ENCODE results near the gene UNK. TPM values are rescaled to one million over a fixed set of nuclear protein-coding genes. Genes with fewer than 3 reads are reported as not detected.
A peak's percentile ranks its signal among the peaks of the same experiment; 100 is the strongest.

Gene UNK
- total and polyA plus RNA-seq, 9 of the 15 experiments (the other 6 are each of a cell fraction or from before 2014, with no cell fraction given) = 12.8 to 38.6 (median 24.8) TPM

DNA sequence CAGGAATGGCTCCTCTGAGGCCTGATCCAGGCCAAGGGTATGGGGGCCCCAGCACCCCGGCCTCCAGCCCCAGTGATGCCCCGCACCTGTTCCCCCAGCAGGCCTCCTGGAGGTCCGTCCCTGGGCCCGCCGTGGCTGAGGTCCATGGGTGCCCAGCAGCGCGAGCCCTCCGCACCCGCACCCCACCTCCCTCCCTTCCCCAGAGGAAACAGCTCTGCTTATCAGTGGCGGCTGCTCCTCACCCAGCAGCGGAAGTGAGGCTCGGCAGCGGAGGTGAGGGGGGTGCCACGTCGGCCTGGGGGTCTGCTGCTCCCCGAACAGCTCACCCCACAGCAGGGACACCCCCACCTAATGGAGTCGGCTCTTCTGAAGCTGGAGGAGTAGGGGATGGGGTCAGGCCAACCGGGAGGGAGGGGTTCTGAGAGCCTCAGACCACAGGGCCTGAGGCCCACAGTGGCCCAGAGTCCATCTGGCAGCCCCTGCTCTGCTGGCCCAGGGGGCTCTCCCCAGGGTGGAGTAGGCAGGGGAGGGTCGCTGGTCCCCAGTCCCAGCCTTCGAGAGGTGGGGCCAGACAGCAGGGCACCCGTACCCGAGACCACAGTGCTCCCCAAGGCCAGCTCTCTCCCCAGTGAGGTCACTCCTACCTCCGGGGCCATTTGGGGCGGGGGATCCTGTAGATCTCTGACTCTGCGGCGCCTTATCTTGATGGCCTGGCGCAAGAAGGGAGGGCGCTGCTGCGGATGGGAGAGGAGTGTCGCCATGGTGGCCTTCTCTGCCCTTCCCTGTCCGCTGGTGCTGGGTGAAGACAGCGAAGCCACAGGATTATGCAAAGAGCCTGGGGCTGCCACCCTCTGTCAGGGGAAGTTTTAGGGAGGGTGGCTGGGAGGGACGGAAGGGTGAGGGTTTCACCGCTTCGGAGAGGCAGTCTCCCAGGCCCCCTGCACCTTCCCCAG is 59.2 kb downstream of the UNK start, which contains the start of gene UNC13D (continued):
- TF ChIP-seq, protein P1, sequence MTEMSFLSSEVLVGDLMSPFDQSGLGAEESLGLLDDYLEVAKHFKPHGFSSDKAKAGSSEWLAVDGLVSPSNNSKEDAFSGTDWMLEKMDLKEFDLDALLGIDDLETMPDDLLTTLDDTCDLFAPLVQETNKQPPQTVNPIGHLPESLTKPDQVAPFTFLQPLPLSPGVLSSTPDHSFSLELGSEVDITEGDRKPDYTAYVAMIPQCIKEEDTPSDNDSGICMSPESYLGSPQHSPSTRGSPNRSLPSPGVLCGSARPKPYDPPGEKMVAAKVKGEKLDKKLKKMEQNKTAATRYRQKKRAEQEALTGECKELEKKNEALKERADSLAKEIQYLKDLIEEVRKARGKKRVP (CRISPR knock-in tag; IDR thresholded peaks at IDR 0.05) = no peak; the same call in 1 of the 2 replicates
- no peak for TF ChIP-seq MYBL2 (IDR thresholded peaks at IDR 0.05; ENCODE audit: low read depth)
- TF ChIP-seq MYBL2 (CRISPR knock-in tag; IDR thresholded peaks at IDR 0.05; ENCODE audit: borderline replicate concordance) = no peak
- 0 out of 2 replicates have a peak, but pooled peaks have one; percentile 39 for TF ChIP-seq MEF2D (tag; conservative IDR thresholded peaks at IDR 0.05; ENCODE audit: low read depth)
- TF ChIP-seq, protein P2, sequence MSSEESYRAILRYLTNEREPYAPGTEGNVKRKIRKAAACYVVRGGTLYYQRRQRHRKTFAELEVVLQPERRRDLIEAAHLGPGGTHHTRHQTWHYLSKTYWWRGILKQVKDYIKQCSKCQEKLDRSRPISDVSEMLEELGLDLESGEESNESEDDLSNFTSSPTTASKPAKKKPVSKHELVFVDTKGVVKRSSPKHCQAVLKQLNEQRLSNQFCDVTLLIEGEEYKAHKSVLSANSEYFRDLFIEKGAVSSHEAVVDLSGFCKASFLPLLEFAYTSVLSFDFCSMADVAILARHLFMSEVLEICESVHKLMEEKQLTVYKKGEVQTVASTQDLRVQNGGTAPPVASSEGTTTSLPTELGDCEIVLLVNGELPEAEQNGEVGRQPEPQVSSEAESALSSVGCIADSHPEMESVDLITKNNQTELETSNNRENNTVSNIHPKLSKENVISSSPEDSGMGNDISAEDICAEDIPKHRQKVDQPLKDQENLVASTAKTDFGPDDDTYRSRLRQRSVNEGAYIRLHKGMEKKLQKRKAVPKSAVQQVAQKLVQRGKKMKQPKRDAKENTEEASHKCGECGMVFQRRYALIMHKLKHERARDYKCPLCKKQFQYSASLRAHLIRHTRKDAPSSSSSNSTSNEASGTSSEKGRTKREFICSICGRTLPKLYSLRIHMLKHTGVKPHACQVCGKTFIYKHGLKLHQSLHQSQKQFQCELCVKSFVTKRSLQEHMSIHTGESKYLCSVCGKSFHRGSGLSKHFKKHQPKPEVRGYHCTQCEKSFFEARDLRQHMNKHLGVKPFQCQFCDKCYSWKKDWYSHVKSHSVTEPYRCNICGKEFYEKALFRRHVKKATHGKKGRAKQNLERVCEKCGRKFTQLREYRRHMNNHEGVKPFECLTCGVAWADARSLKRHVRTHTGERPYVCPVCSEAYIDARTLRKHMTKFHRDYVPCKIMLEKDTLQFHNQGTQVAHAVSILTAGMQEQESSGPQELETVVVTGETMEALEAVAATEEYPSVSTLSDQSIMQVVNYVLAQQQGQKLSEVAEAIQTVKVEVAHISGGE (CRISPR knock-in tag; IDR thresholded peaks at IDR 0.05) = peak in 1 of 3 experiments; percentile 60; a peak in 1 of 6 replicates
- TF ChIP-seq, protein P3, sequence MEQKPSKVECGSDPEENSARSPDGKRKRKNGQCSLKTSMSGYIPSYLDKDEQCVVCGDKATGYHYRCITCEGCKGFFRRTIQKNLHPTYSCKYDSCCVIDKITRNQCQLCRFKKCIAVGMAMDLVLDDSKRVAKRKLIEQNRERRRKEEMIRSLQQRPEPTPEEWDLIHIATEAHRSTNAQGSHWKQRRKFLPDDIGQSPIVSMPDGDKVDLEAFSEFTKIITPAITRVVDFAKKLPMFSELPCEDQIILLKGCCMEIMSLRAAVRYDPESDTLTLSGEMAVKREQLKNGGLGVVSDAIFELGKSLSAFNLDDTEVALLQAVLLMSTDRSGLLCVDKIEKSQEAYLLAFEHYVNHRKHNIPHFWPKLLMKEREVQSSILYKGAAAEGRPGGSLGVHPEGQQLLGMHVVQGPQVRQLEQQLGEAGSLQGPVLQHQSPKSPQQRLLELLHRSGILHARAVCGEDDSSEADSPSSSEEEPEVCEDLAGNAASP (IDR thresholded peaks at IDR 0.05) = no peak
- TF ChIP-seq, protein P4, sequence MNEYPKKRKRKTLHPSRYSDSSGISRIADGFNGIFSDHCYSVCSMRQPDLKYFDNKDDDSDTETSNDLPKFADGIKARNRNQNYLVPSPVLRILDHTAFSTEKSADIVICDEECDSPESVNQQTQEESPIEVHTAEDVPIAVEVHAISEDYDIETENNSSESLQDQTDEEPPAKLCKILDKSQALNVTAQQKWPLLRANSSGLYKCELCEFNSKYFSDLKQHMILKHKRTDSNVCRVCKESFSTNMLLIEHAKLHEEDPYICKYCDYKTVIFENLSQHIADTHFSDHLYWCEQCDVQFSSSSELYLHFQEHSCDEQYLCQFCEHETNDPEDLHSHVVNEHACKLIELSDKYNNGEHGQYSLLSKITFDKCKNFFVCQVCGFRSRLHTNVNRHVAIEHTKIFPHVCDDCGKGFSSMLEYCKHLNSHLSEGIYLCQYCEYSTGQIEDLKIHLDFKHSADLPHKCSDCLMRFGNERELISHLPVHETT (CRISPR knock-in tag; conservative IDR thresholded peaks at IDR 0.05 in 1 of 2, IDR thresholded peaks at IDR 0.05 in 1 of 2) = peak in 1 of 2 experiments; percentile 67; a peak in 1 of 4 replicates
- peak; percentile 96 for TF ChIP-seq CREB3L1 (IDR thresholded peaks at IDR 0.05; ENCODE audit: borderline replicate concordance, low read depth)
- TF ChIP-seq MED1 (CRISPR knock-in tag; IDR thresholded peaks at IDR 0.05; ENCODE audit: borderline replicate concordance) = no peak
- no peak for TF ChIP-seq NFXL1 (CRISPR knock-in tag; IDR thresholded peaks at IDR 0.05)
- no peak for TF ChIP-seq SIX5 (IDR thresholded peaks at IDR 0.05; ENCODE audit: borderline replicate concordance in 1 of 2, insufficient read depth in 1 of 2, low read depth in 1 of 2, low read length in 2 of 2)
- TF ChIP-seq CCAR2 (IDR thresholded peaks at IDR 0.05; ENCODE audit: low read depth, low read length) = no peak
- TF ChIP-seq KLF13 (tag; IDR thresholded peaks at IDR 0.05; ENCODE audit: borderline replicate concordance, low read depth) = no peak
